NCI-H146 treated with DMSO at 0.1 percent for 48 hours (cell line): ENCODE results near the gene DIPK1B.
A peak's percentile ranks its signal among the peaks of the same experiment; 100 is the strongest.

ENCODE experiments used
- DNase-seq: peaks from one replicate; lab custom pipeline; 2025; ENCODE audit not compliant: unreplicated experiment; lab: John Stamatoyannopoulos, UW

DIPK1B gene

GRCh38 chr9:136733611-136734010 lies 21.2 kb downstream of the DIPK1B start:
- DNase-seq = no peak

- DNase-seq = no peak
These were observed 22.6 kb downstream of the DIPK1B start for GRCh38 chr9:136734837-136735496.

GRCh38 chr9:136735812-136736480 lies 23.6 kb downstream of the DIPK1B start:
- no peak for DNase-seq

- DNase-seq = no peak
These were observed 26.6 kb downstream of the DIPK1B start for GRCh38 chr9:136738960-136739359.

GRCh38 chr9:136739509-136739908 lies 27.1 kb downstream of the DIPK1B start:
- no peak for DNase-seq

- DNase-seq = no peak
These were observed 27.7 kb downstream of the DIPK1B start for GRCh38 chr9:136740069-136740468.

GRCh38 chr9:136740491-136740890 lies 28.1 kb downstream of the DIPK1B start:
- no peak for DNase-seq

GRCh38 chr9:136740971-136741882 lies 28.9 kb downstream of the DIPK1B start:
- DNase-seq = no peak

- no peak for DNase-seq
These were observed 29.7 kb downstream of the DIPK1B start for GRCh38 chr9:136741883-136742571.

GRCh38 chr9:136742591-136743391 lies 30.4 kb downstream of the DIPK1B start, which contains the start of gene LCN10:
TSS of gene LCN10 (minus strand) at chr9:136742940. CDS start at chr9:136742903, 37 bp downstream.
- DNase-seq = peak; percentile 58

GRCh38 chr9:136743639-136744211 lies 31.4 kb downstream of the DIPK1B start:
- DNase-seq = no peak

GRCh38 chr9:136744773-136745172 lies 32.4 kb downstream of the DIPK1B start:
- DNase-seq = no peak

- no peak for DNase-seq
These were observed 33.2 kb downstream of the DIPK1B start for GRCh38 chr9:136745389-136746154.

- no peak for DNase-seq
These were observed 33.8 kb downstream of the DIPK1B start for GRCh38 chr9:136746155-136746490.

GRCh38 chr9:136746621-136747020 lies 34.2 kb downstream of the DIPK1B start:
- DNase-seq = no peak

- no peak for DNase-seq
These were observed 35.0 kb downstream of the DIPK1B start for GRCh38 chr9:136747161-136748060.

- DNase-seq = no peak
These were observed 35.8 kb downstream of the DIPK1B start, which contains the start of gene LCN6 for GRCh38 chr9:136748201-136748600. TSS of gene LCN6 (minus strand) at chr9:136748525. CDS start at chr9:136748483, 42 bp downstream.
